GM23338 (cell line): ENCODE measurements around the gene ZNF70. TPM values are rescaled to one million over a fixed set of nuclear protein-coding genes. Genes with fewer than 3 reads are reported as not detected.

Experiments
- ATAC-seq: fragments of 200-7000 bp; cut with Tn5 transposase; 3 replicates; pipeline ENCODE4 v1.9.1; 2020
- DNase-seq: peaks from one replicate; pipeline ENCODE4 v3.0.0-alpha.2; 2015; ENCODE audit warnings: low spot score
- H2AFZ ChIP-seq: fragments of 200-600 bp; sonication (generic); 2 replicates; pipeline ENCODE4 v1.8.0; 2016; ENCODE audit warnings: antibody characterized with exemption, mild to moderate bottlenecking, moderate library complexity
- H3F3A ChIP-seq: fragments of 200-600 bp; sonication (generic); replicated peaks from 2 replicates; pipeline ENCODE4 v1.8.0; 2017; ENCODE audit warnings: antibody characterized with exemption, mixed run types, low read depth
- H3K27ac ChIP-seq: fragments of 200-600 bp; sonication (generic); 2 replicates; pipeline ENCODE4 v1.6.1; 2016; ENCODE audit warnings: low read depth
- H3K27me3 ChIP-seq: fragments of 200-600 bp; sonication (generic); 2 replicates; pipeline ENCODE4 v1.8.0; 2016; ENCODE audit warnings: mild to moderate bottlenecking, mixed run types, moderate library complexity; ENCODE audit not compliant: insufficient read depth
- H3K36me3 ChIP-seq: fragments of 200-600 bp; sonication (generic); 2 replicates; pipeline ENCODE4 v1.8.0; 2016; ENCODE audit warnings: mild to moderate bottlenecking; ENCODE audit not compliant: insufficient read depth
- H3K4me1 ChIP-seq: fragments of 200-600 bp; sonication (generic); 2 replicates; pipeline ENCODE4 v1.8.0; 2016; ENCODE audit warnings: mild to moderate bottlenecking, moderate library complexity; ENCODE audit not compliant: insufficient read depth
- H3K4me2 ChIP-seq: fragments of 200-600 bp; sonication (generic); 2 replicates; pipeline ENCODE4 v1.7.1; 2017; ENCODE audit warnings: mixed run types
- H3K4me3 ChIP-seq: fragments of 200-600 bp; sonication (generic); 2 replicates; pipeline ENCODE4 v1.6.1; 2016; ENCODE audit warnings: mixed run types
- H3K79me2 ChIP-seq: fragments of 200-600 bp; sonication (generic); replicated peaks from 2 replicates; pipeline ENCODE4 v1.8.0; 2017; ENCODE audit warnings: mild to moderate bottlenecking; ENCODE audit not compliant: insufficient read depth
- H3K9me2 ChIP-seq: fragments of 200-600 bp; sonication (generic); 2 replicates; pipeline ENCODE4 v1.8.0; 2017; ENCODE audit not compliant: insufficient read depth
- H4K20me1 ChIP-seq: fragments of 200-600 bp; sonication (generic); replicated peaks from 2 replicates; pipeline ENCODE4 v1.8.0; 2017; ENCODE audit warnings: mild to moderate bottlenecking; ENCODE audit not compliant: insufficient read depth
- H3K27ac Mint-ChIP-seq: 2 replicates; pipeline ENCODE4 v1.8.0; 2020; ENCODE audit warnings: inconsistent platforms, mild to moderate bottlenecking, moderate library complexity, mixed read lengths
- H3K27me3 Mint-ChIP-seq: 3 replicates; pipeline ENCODE4 v1.8.0; 2022; ENCODE audit warnings: low read depth, mild to moderate bottlenecking, moderate library complexity, mixed read lengths, inconsistent platforms; ENCODE audit not compliant: insufficient read depth, poor library complexity
- H3K36me3 Mint-ChIP-seq: 3 replicates; pipeline ENCODE4 v1.8.0; 2021; ENCODE audit warnings: low read depth, mild to moderate bottlenecking, inconsistent platforms, moderate library complexity, mixed read lengths
- H3K4me1 Mint-ChIP-seq: 3 replicates; pipeline ENCODE4 v1.8.0; 2020; ENCODE audit warnings: mild to moderate bottlenecking, inconsistent platforms, mixed read lengths
- H3K4me3 Mint-ChIP-seq: 3 replicates; pipeline ENCODE4 v1.8.0; 2021; ENCODE audit warnings: moderate library complexity, mild to moderate bottlenecking, inconsistent platforms, mixed read lengths
- H3K9me3 Mint-ChIP-seq: 3 replicates; pipeline ENCODE4 v1.8.0; 2020; ENCODE audit warnings: moderate library complexity, mild to moderate bottlenecking, inconsistent platforms, mixed read lengths
- EZH2 ChIP-seq: fragments of 200-600 bp; sonication (generic); IDR thresholded peaks from one replicate; pipeline ENCODE4 v1.8.0; 2017; ENCODE audit warnings: antibody characterized with exemption, mild to moderate bottlenecking, low read depth; ENCODE audit not compliant: unreplicated experiment
- JUNB ChIP-seq: IDR thresholded peaks from one replicate; pipeline ENCODE4 v1.6.1; 2016; ENCODE audit warnings: antibody characterized with exemption; ENCODE audit not compliant: unreplicated experiment
- NANOG ChIP-seq: IDR thresholded peaks from 2 replicates; pipeline ENCODE4 v1.6.1; 2016; ENCODE audit warnings: antibody characterized with exemption, borderline replicate concordance
- POLR2AphosphoS5 ChIP-seq: IDR thresholded peaks from 2 replicates; pipeline ENCODE4 v1.6.1; 2016; ENCODE audit warnings: antibody characterized with exemption, low read depth
- ZNF331 ChIP-seq: fragments of 250-450 bp; sonication (Bioruptor Pico); IDR thresholded peaks from 2 replicates; pipeline ENCODE4 v1.5.0; 2020; ENCODE audit warnings: low read depth, mild to moderate bottlenecking, moderate library complexity
- polyA plus RNA-seq: library from polyadenylated mRNA; unstranded; fragments of >200 nt; fragmentation: Nextera tagmentation; extraction: Ambion mirVana; gene quantifications from 2 replicates; pipeline ENCODE4 v1.2.1, GENCODE V29; 2016
- total RNA-seq: library from RNA; depleted of rRNA; stranded (reverse); fragments of >200 nt; shearing (Covaris generic); gene quantifications from 2 replicates; pipeline ENCODE4 v1.2.3, GENCODE V29; 2014
- TF ChIP-seq, protein P1 (sequence below): IDR thresholded peaks from 2 replicates; pipeline ENCODE4 v1.6.1; 2016; ENCODE audit warnings: antibody characterized with exemption
- TF ChIP-seq, protein P2 (sequence below), 2 experiments: fragments of 200-600 bp in 1 of 2; sonication (generic) in 1 of 2; conservative IDR thresholded peaks; 2 replicates each; pipeline versions ENCODE4 v1.5.1 to v1.6.1; 2016 to 2017; ENCODE audit warnings: antibody characterized with exemption in 2 of 2, low read depth in 2 of 2, mild to moderate bottlenecking in 2 of 2, moderate library complexity in 1 of 2

The ZNF70 gene
- total and polyA plus RNA-seq, 2 experiments from 2014 or later, result 0.45 to 2.6 TPM

DNA sequence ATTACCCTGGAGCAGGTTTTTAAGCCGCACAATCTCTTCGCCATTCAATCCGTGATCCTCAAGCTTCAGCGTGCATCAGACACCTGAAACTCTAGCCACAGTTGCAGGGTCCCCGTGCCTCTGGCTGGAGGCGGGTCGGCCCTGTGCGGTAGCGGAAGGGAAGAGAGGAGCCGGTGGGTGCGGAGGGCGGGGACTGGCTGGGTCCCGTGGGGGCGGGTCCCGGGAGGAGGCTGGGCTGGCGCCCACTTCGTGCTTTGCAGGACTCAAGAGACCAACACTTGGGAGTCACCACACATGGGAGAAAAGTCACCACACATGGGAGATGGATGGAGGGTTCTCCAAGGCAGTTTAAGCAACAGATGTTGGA, 12.7 kb upstream of the ZNF70 start:
- H3F3A ChIP-seq, result 0 out of 2 replicates have a peak, but pooled peaks cover 3% of the 10 kb centered on the region
- H3K36me3 Mint-ChIP-seq, result peaks cover 14% of the 10 kb centered on the region
- H3K4me1 ChIP-seq, result peaks cover 25% of the 10 kb centered on the region
- 0 out of 2 replicates have a peak overlapping the region, but pooled peaks have one; percentile 44 for H3K27ac Mint-ChIP-seq
- 0 out of 2 replicates have a peak overlapping the region, but pooled peaks have one; percentile 55 for H3K27ac ChIP-seq
- no peak for TF ChIP-seq JUNB
- TF ChIP-seq POLR2AphosphoS5, result peak; percentile 56
- no peaks in the 10 kb centered on the region for H3K27me3 ChIP-seq
- H3K4me3 Mint-ChIP-seq, result peak overlapping the region; percentile 59
- H3K9me3 Mint-ChIP-seq, result no peaks in the 10 kb centered on the region
- H3K4me3 ChIP-seq, result peak overlapping the region; percentile 56
- no peaks in the 10 kb centered on the region for H4K20me1 ChIP-seq
- no peaks in the 10 kb centered on the region for H3K9me2 ChIP-seq
- peak overlapping the region; percentile 89 for H3K4me2 ChIP-seq
- H3K27me3 Mint-ChIP-seq, result peaks cover 14% of the 10 kb centered on the region
- H3K36me3 ChIP-seq, result no peaks in the 10 kb centered on the region; the same call in 1 of the 2 replicates
- ATAC-seq (peak; percentile 49), DNase-seq (peak; percentile 69)
- no peak overlapping the region for H2AFZ ChIP-seq
- no peaks in the 10 kb centered on the region for H3K79me2 ChIP-seq
- peaks cover 36% of the 10 kb centered on the region for H3K4me1 Mint-ChIP-seq

DNA sequence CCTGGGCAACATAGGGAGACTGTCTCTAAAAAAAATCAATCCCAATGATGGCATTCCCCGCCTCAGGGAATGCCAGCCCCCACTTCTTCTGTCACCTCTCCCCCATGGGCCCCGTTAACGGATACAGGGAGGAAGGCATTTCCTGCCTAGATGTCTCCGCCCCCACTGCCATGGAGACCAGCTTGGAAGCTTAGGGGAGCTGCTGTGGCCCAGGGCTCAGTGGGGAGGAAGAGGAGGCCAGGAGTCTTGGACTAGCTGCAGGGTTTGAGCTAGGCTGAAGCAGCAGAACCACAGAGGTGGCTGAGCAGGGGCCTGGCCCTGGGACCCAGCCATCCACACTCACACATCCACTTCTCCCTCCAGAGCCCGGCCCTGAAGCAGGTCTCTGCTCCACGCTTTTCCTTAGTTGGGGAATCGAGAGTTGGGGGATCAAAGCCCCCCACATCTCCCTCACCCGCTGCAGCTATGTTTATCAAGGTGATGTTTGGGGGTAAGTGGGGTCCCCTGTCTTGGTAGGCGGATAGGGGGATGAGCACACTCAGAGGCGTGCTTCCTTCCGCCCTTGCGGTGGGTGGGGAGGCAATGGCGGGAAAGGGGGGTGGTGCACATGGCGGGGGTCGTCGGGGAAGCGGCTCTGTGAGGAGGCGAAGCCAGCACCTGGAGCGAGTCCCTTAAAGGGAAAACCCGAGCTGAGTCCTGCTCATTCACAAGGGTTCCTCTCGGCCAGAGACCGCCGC, 12.1 kb upstream of the ZNF70 start, which contains the start of gene C22orf15:
TSS of gene C22orf15 (plus strand) at position 149 of the 737 bp plus-strand sequence. CDS start at position 466, 317 bp downstream.
- Histone ChIP-seq H3K27ac (peak within 1 kb of the TSS; percentile 55; the same call in 1 of the 2 replicates), H3K36me3 (no peaks in the 10 kb centered on the region; the same call in 1 of the 2 replicates), H3F3A (0 out of 2 replicates have a peak, but pooled peaks cover 3% of the 10 kb centered on the region), H3K4me3 (peak within 1 kb of the TSS; percentile 56), H3K9me2 (no peaks in the 10 kb centered on the region), H3K4me2 (peak within 1 kb of the TSS; percentile 89), H2AFZ (no peak within 1 kb of the TSS), H3K79me2 (no peaks in the 10 kb centered on the region), H3K27me3 (no peaks in the 10 kb centered on the region), H4K20me1 (no peaks in the 10 kb centered on the region), H3K4me1 (peaks cover 25% of the 10 kb centered on the region)
- DNase-seq (peak; percentile 91), ATAC-seq (peak; percentile 45)
- H3K4me1 Mint-ChIP-seq, result peaks cover 36% of the 10 kb centered on the region
- peaks cover 14% of the 10 kb centered on the region for H3K36me3 Mint-ChIP-seq
- peak within 1 kb of the TSS; percentile 44; the same call in 1 of the 2 replicates for H3K27ac Mint-ChIP-seq
- H3K4me3 Mint-ChIP-seq, result peak within 1 kb of the TSS; percentile 59
- TF ChIP-seq POLR2AphosphoS5 (peak; percentile 44), EZH2 (no peak), ZNF331 (CRISPR knock-in tag) (no peak), NANOG (no peak)
- TF ChIP-seq, protein P1, sequence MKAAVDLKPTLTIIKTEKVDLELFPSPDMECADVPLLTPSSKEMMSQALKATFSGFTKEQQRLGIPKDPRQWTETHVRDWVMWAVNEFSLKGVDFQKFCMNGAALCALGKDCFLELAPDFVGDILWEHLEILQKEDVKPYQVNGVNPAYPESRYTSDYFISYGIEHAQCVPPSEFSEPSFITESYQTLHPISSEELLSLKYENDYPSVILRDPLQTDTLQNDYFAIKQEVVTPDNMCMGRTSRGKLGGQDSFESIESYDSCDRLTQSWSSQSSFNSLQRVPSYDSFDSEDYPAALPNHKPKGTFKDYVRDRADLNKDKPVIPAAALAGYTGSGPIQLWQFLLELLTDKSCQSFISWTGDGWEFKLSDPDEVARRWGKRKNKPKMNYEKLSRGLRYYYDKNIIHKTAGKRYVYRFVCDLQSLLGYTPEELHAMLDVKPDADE, result peak; percentile 20; the same call in 1 of the 2 replicates
- TF ChIP-seq, protein P2, sequence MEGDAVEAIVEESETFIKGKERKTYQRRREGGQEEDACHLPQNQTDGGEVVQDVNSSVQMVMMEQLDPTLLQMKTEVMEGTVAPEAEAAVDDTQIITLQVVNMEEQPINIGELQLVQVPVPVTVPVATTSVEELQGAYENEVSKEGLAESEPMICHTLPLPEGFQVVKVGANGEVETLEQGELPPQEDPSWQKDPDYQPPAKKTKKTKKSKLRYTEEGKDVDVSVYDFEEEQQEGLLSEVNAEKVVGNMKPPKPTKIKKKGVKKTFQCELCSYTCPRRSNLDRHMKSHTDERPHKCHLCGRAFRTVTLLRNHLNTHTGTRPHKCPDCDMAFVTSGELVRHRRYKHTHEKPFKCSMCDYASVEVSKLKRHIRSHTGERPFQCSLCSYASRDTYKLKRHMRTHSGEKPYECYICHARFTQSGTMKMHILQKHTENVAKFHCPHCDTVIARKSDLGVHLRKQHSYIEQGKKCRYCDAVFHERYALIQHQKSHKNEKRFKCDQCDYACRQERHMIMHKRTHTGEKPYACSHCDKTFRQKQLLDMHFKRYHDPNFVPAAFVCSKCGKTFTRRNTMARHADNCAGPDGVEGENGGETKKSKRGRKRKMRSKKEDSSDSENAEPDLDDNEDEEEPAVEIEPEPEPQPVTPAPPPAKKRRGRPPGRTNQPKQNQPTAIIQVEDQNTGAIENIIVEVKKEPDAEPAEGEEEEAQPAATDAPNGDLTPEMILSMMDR (conservative IDR thresholded peaks at IDR 0.05; ENCODE audit: low read depth in 2 of 2), result no peak
- H3K27me3 Mint-ChIP-seq, result peaks cover 14% of the 10 kb centered on the region
- no peaks in the 10 kb centered on the region for H3K9me3 Mint-ChIP-seq
